Type B pancreatic cell (in vitro differentiated cells): ENCODE measurements around the gene CCER1. TPM values are rescaled to one million over a fixed set of nuclear protein-coding genes. Genes with fewer than 3 reads are reported as not detected.

Experiments
- DNase-seq: peaks from one replicate; pipeline ENCODE4 v3.0.0; 2021; ENCODE audit warnings: mixed read lengths; ENCODE audit not compliant: unreplicated experiment; ENCODE audit errors: extremely low spot score
- H3K27ac Mint-ChIP-seq: 2 replicates; pipeline ENCODE4 v1.8.0; 2021; ENCODE audit warnings: mild to moderate bottlenecking, mixed read lengths
- H3K27me3 Mint-ChIP-seq: 2 replicates; pipeline ENCODE4 v1.8.0; 2021; ENCODE audit warnings: mixed read lengths
- H3K36me3 Mint-ChIP-seq: 2 replicates; pipeline ENCODE4 v1.8.0; 2021; ENCODE audit warnings: mixed read lengths
- H3K4me1 Mint-ChIP-seq: one replicate; pipeline ENCODE4 v1.8.0; 2021; ENCODE audit warnings: mixed read lengths; ENCODE audit not compliant: unreplicated experiment
- H3K4me3 Mint-ChIP-seq: 2 replicates; pipeline ENCODE4 v1.8.0; 2021; ENCODE audit warnings: mild to moderate bottlenecking, mixed read lengths
- H3K9me3 Mint-ChIP-seq: 2 replicates; pipeline ENCODE4 v1.8.0; 2021; ENCODE audit warnings: mixed read lengths
- CTCF ChIP-seq: fragments of 200-600 bp; sonication (generic); conservative IDR thresholded peaks from 2 replicates; pipeline ENCODE4 v1.5.0; 2021; ENCODE audit warnings: antibody characterized with exemption, mild to moderate bottlenecking
- total RNA-seq: library from RNA; stranded (reverse); gene quantifications from 2 replicates; pipeline ENCODE4 v1.2.1, GENCODE V29; 2021; ENCODE audit warnings: low replicate concordance

CCER1 gene
- total RNA-seq, 1 donor from 2014 or later = not detected

- no peak for DNase-seq
- Mint-ChIP-seq H3K4me1 (no peaks in the 10 kb centered on the region), H3K4me3 (no peak overlapping the region), H3K27me3 (no peaks in the 10 kb centered on the region), H3K27ac (no peak overlapping the region), H3K36me3 (no peaks in the 10 kb centered on the region), H3K9me3 (no peaks in the 10 kb centered on the region)
- TF ChIP-seq CTCF = no peak
These were observed 32.8 kb downstream of the CCER1 start for GRCh38 chr12:90922145-90922627.

- H3K27me3 Mint-ChIP-seq = no peaks in the 10 kb centered on the region
- TF ChIP-seq CTCF = no peak
- no peak overlapping the region for H3K27ac Mint-ChIP-seq
- H3K9me3 Mint-ChIP-seq = no peaks in the 10 kb centered on the region
- H3K4me3 Mint-ChIP-seq = no peak overlapping the region
- no peaks in the 10 kb centered on the region for H3K36me3 Mint-ChIP-seq
- no peak for DNase-seq
- H3K4me1 Mint-ChIP-seq = no peaks in the 10 kb centered on the region
These were observed 33.4 kb downstream of the CCER1 start for GRCh38 chr12:90921536-90921935.

- Mint-ChIP-seq H3K27ac (no peak overlapping the region), H3K4me1 (no peaks in the 10 kb centered on the region), H3K9me3 (no peaks in the 10 kb centered on the region), H3K4me3 (no peak overlapping the region), H3K27me3 (no peaks in the 10 kb centered on the region), H3K36me3 (no peaks in the 10 kb centered on the region)
- DNase-seq = no peak
- TF ChIP-seq CTCF = no peak
These were observed 34.8 kb downstream of the CCER1 start for GRCh38 chr12:90920222-90920621.

GRCh38 chr12:90917431-90917830 is 37.5 kb downstream of the CCER1 start:
- no peaks in the 10 kb centered on the region for H3K4me1 Mint-ChIP-seq
- H3K27ac Mint-ChIP-seq = no peak overlapping the region
- peaks cover 4% of the 10 kb centered on the region for H3K9me3 Mint-ChIP-seq
- no peaks in the 10 kb centered on the region for H3K36me3 Mint-ChIP-seq
- H3K4me3 Mint-ChIP-seq = no peak overlapping the region
- no peak for TF ChIP-seq CTCF
- no peak for DNase-seq
- no peaks in the 10 kb centered on the region for H3K27me3 Mint-ChIP-seq

GRCh38 chr12:90916516-90916915 is 38.5 kb downstream of the CCER1 start:
- no peak for DNase-seq
- H3K36me3 Mint-ChIP-seq = no peaks in the 10 kb centered on the region
- no peaks in the 10 kb centered on the region for H3K27me3 Mint-ChIP-seq
- peaks cover 4% of the 10 kb centered on the region for H3K9me3 Mint-ChIP-seq
- no peaks in the 10 kb centered on the region for H3K4me1 Mint-ChIP-seq
- no peak overlapping the region for H3K4me3 Mint-ChIP-seq
- no peak overlapping the region for H3K27ac Mint-ChIP-seq
- no peak for TF ChIP-seq CTCF

GRCh38 chr12:90915353-90915752 is 39.6 kb downstream of the CCER1 start:
- Mint-ChIP-seq H3K9me3 (peaks cover 4% of the 10 kb centered on the region), H3K27me3 (no peaks in the 10 kb centered on the region), H3K27ac (no peak overlapping the region), H3K36me3 (no peaks in the 10 kb centered on the region), H3K4me3 (no peak overlapping the region), H3K4me1 (no peaks in the 10 kb centered on the region)
- DNase-seq = no peak
- TF ChIP-seq CTCF = no peak
